ENCODE results near the gene OBSCN.
"Not testable (repeated sequence)": the region's sequence is repeated elsewhere in the genome, so short reads cannot be mapped to it uniquely, and the experiment has no call there.

OBSCN gene

GRCh38 chr1:228228601-228229074, 20.8 kb downstream of the OBSCN start:
- DNase-seq = peak; percentile 69

GRCh38 chr1:228231189-228231588, 23.3 kb downstream of the OBSCN start:
- DNase-seq = no peak

GRCh38 chr1:228233136-228233535, 25.3 kb downstream of the OBSCN start:
- no peak for DNase-seq

GRCh38 chr1:228234921-228235320, 27.1 kb downstream of the OBSCN start:
- no peak for DNase-seq

DNA sequence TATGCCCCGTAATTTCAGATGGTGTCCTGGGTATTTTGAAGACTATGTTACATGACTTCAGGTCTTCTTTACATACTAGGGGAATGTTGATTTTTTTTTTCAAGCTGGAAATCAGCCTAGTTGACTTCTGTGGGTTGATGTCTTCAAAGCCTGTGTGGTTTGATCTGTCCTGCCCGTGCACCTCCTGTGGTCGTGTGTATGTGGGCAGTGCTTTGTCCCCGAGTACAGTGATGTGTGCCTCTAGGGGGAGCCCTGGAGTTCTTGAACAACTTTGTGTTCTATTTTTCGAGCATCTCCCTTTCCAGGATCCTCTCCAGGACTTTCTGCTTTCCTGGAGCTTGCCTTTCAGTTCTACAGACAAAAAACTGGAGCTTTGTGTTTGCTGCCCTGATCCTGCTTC, 28.9 kb downstream of the OBSCN start:
- DNase-seq = no peak

DNA sequence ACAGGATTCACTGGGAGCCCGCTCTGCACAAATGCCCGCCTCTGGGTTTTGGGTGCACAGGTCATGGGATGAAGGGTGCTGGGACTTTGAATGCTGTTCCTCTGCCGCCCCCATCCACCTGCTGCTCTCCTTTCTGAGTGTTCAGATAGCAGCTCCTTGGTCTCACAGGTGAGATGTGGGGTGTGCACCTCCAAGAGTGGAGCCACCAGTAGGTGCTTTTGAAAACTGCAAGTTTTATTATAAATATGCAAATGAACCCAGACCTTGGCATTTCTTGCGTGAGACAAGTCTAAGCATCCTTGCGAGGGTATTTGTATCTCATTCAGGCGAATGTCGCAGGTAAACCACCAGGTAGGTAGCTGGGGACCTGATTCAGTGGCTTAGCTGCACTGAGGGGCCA, 30.2 kb downstream of the OBSCN start:
- DNase-seq = no peak

DNA sequence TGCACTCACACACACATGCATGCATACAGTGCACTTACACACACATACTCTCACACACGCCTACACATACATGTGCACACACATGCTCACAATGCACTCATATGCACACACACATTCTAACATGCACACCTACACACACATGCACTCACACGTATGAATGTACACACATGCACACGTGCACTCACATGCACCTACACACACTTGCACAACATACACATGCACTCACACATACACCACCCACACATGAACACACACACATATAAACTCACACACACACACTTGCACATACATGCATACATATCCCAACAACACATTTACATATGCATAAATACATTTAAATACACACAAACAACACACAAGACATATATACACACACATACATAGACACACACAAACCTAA, 30.6 kb downstream of the OBSCN start:
- DNase-seq = no peak

DNA sequence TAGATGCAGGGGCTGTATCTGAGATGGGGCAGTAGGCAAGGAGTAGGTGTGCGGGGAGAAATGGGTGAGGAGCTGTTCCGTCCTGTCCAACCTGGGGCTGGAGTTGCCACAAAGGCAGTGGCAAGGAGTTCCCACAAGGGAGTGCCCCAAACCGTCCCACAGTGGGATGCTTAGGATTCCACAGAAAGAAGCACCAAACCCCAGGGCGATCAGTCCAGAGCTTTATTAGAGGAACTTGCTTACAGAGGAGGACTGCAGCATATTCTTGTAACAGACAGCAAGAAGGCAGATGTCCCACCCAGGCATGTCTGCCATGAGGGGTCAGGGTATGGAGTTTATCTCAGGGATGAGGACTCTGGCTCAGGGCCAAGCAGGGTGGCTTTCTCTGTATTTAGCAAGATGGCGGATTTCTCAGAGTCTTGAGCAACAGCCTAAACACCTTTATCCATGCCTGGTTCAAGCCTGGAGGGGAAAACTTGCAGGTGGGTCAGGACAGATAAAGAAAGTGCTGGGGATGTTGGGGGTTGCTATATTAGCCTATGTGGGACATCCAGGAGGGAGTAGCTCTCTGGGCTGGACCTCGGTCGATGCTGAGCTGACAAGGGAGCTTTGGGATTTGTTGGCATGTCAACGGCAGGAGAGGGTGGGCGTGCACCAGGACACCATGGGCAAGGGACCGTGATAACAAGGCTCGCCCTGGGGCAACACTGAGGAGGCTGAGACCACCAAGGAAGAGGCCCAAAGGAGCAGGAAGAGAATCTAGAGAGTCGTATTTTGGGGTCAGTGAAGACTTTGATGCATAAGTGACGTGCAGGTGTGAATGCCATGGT, 32.8 kb downstream of the OBSCN start:
- DNase-seq = no peak

- DNase-seq = no peak
These were observed 33.4 kb downstream of the OBSCN start for GRCh38 chr1:228241259-228241658.

GRCh38 chr1:228242409-228242808, 34.6 kb downstream of the OBSCN start:
- no peak for DNase-seq

- DNase-seq = no peak
These were observed 35.2 kb downstream of the OBSCN start for GRCh38 chr1:228243093-228243492.

DNA sequence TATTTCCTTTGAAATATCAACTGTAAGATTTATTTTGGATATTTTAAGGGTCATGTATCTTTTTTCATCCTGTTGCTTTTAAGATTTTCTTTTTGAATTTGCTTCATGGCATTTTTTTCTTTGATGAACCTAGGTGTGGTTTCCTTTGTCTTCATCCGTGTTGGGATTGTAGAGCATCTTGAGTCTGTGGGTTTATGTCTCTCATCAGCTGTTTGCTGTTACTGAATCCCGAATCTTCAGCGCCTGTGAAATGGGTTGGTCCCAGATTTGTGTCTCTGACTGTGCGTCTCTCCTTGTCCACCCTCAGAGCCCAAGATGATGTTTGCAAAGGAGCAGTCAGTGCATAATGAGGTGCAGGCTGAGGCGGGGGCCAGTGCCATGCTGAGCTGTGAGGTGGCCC, 36.1 kb downstream of the OBSCN start:
- not testable (repeated sequence) for DNase-seq

DNA sequence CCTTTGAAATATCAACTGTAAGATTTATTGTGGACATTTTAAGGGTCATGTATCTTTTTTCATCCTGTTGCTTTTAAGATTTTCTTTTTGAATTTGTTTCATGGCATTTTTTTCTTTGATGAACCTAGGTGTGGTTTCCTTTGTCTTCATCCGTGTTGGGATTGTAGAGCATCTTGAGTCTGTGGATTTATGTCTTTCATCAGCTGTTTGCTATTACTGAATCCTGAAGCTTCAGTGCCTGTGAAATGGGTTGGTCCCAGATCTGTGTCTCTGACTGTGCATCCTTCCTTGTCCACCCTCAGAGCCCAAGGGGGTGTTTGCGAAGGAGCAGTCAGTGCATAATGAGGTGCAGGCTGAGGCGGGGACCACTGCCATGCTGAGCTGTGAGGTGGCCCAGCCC, 37.3 kb downstream of the OBSCN start:
- no peak for DNase-seq

DNA sequence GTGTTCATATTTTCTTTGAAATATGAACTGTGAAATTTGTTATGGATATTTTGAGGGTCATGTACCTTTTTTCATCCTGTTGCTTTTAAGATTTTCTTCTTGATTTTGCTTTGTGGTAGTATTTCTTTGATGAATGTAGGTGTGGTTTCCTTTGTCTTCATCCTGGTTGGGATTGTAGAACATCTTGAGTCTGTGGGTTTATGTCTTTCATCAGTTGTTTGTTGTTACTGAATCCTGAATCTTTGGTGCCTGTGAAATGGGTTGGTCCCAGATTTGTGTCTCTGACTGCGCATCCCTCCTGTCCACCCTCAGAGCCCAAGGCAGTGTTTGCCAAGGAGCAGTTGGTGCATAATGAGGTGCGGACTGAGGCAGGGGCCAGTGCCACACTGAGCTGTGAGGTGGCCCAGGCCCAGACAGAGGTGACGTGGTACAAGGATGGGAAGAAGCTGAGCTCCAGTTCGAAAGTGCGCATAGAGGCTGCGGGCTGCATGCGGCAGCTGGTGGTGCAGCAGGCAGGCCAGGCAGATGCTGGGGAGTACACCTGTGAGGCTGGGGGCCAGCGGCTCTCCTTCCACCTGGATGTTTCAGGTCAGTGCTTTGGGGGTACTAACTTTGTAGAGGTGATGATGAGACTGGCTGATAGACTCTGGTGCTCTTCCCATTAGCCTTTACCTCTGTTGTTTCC, 38.5 kb downstream of the OBSCN start:
- no peak for DNase-seq

DNA sequence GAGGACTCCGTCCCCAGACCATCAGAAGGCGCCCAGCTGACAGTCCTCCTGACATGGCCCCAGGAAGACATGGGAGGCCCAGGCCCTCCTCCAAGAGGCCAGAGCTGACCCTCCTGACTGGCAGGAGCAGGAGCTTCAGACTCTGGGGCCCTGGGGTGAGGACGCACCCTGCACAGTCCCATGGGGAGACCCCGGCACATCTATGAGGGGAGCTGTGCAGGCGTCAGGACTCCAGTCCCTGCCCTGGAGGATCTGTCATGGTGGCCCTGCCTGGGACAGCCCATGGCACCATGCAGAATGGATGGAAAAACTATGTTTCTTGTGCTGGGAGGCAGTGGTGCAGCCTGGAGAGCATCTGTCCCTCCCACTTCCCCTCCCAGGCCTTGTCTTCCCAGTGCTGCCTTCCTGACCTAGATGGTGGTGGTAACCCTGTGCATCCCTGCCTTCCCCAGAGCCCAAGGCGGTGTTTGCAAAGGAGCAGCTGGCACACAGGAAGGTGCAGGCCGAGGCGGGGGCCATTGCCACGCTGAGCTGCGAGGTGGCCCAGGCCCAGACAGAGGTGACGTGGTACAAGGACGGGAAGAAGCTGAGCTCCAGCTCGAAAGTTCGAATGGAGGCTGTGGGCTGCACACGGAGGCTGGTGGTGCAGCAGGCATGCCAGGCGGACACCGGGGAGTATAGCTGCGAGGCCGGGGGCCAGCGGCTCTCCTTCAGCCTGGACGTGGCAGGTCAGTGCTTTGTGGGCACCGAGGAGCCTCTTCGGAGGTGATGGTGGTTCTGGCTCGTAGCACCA, 41.9 kb downstream of the OBSCN start:
- DNase-seq = no peak

GRCh38 chr1:228252476-228252875, 44.6 kb downstream of the OBSCN start:
- not testable (repeated sequence) for DNase-seq

GRCh38 chr1:228256626-228257375, 49.0 kb downstream of the OBSCN start:
- DNase-seq = no peak

DNA sequence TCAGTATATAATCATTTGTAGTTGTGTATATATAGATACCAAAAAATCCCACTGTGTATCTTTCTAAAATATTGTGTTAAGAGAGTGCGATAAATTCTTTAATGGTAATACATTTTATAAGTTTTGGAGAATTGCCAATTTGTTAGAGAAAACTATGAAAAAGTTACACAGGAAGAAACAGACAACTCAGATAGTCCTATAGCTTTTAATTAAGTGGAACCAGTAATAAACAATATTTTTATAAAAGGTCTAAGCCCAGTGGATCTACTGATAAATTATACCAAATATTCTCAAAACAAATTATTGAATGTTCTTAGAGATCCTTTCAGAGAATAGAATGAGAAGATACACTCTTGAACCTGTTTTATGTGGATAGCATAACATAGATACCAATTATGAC, 50.6 kb downstream of the OBSCN start:
- DNase-seq = no peak

DNA sequence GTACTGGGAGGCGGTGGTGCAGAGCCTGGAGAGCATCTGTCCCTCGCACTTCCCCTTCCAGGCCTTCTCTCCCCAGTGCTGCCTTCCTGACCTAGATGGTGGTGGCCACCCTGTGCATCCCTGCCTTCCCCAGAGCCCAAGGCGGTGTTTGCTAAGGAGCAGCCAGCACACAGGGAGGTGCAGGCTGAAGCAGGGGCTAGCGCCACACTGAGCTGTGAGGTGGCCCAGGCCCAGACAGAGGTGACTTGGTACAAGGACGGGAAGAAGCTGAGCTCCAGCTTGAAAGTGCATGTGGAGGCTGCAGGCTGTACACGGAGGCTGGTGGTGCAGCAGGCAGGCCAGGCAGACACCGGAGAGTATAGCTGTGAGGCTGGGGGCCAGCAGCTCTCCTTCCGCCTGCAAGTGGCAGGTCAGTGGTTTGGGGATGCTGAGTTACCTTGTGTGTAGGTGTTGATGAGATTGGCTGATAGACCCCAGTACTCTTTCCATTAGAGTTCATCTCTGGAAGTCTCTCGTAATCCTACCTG, 51.6 kb downstream of the OBSCN start:
- DNase-seq = no peak

DNA sequence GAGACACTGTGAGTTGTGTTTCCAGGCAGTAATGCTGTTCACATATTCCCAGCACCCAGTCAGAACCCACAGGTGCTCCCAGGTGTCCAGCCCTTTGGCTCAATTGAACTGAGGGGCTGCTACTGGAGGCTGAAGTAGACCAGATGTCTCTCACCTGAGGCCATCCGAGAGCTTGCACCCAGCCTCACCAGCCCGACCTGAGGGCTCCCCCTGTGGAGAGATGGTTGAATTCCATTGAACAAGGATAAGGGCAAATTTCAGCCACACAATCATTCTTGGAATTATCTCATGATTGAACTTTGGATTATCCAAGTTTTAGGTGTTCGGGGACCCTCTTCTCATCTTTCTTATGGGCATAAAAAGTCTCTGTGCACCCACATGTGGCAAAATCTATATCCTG, 52.1 kb downstream of the OBSCN start:
- DNase-seq = no peak

GRCh38 chr1:228261706-228262105, 53.9 kb downstream of the OBSCN start:
- DNase-seq = no peak

GRCh38 chr1:228262475-228262874, 54.6 kb downstream of the OBSCN start:
- no peak for DNase-seq

DNA sequence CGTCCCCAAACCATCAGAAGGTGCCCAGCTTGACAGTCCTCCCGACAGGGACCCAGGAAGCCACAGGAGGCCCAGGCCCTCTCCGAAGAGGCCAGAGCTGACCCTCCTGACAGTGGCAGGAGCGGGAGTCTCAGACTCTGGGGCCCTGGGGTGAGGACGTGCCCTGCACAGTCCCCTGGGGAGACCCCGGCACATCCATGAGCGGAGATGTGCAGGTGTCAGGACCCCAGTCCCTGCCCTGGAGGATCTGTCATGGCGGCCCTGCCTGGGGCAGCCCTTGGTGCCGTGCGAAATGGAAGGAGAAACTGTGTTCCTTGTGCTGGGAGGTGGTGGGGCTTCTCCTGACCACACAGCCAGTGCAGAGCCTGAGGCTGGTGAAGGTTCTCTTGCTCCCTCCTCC, 55.8 kb downstream of the OBSCN start:
- DNase-seq = no peak

All from SIG-M5 (cell line).